GM19452 (cell line): Measurements from ENCODE around the gene ARHGAP42.
"Not testable (repeated sequence)": the region's sequence is repeated elsewhere in the genome, so short reads cannot be mapped to it uniquely, and the experiment has no call there.

ENCODE experiments used
- ATAC-seq: cut with Tn5 transposase; IDR thresholded peaks from one replicate; pipeline ENCODE4 v1.9.1; 2021; ENCODE audit not compliant: unreplicated experiment

ARHGAP42 gene

DNA sequence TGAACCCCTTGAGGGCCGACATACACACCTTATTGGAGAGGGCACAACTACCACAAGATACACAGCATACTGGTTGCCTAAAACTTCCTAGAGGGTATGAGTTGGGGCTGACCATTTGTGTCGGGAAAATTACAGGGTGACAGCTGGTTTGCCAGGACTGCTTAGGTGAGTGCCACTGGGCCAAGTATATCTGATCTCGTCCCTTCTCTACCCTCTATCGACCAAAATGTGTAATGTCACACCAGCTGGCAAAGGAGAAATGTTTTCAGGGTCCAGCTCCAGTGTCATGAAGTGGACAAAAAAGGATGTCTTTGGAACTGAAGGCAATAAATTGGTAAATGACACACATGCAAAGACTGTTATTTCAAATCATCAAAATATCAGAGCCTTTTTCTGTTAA lies 316.4 kb downstream of the ARHGAP42 start:
- no peak for ATAC-seq

GRCh38 chr11:101008961-101009689 lies 322.0 kb downstream of the ARHGAP42 start:
- no peak for ATAC-seq

GRCh38 chr11:101009690-101010055 lies 322.6 kb downstream of the ARHGAP42 start:
- no peak for ATAC-seq

GRCh38 chr11:101010899-101011298 lies 323.8 kb downstream of the ARHGAP42 start:
- no peak for ATAC-seq

- no peak for ATAC-seq
Measured at GRCh38 chr11:101011881-101012280, 324.8 kb downstream of the ARHGAP42 start.

DNA sequence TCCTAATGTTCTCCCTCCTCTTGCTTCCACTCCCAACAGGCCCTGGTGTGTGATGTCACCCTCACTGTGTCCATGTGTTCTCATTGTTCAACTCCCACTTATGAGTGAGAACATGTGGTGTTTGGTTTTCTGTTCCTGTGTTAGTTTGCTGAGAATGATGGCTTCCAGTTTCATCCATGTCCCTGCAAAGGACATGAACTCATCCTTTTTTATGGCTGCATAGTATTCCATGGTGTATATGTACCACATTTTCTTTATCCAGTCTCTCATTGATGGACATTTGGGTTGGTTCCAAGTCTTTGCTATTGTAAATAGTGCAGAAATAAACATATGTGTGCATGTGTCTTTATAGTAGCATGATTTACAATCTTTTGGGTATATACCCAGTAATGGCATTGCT lies 326.6 kb downstream of the ARHGAP42 start:
- not testable (repeated sequence) for ATAC-seq

GRCh38 chr11:101014600-101015285 lies 327.7 kb downstream of the ARHGAP42 start:
- ATAC-seq = no peak

DNA sequence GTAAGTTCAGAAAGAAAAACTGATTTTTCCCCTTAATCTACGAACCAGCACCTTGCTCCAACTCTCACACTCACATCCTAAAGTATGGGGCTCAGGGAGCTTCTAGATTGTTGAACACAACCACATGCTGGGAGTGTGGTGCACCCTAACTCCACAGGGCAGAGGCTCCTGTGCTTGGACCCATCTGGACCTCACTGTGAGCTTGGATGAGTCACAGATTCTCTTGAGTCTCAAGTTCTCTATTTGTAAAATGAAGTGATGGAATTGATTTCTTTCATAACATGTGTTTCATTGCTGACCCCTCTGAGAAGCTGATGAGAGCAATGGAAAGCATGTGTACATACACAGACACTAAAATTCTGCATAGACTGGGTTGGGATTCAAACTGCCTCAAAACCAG lies 332.8 kb downstream of the ARHGAP42 start:
- ATAC-seq = no peak

DNA sequence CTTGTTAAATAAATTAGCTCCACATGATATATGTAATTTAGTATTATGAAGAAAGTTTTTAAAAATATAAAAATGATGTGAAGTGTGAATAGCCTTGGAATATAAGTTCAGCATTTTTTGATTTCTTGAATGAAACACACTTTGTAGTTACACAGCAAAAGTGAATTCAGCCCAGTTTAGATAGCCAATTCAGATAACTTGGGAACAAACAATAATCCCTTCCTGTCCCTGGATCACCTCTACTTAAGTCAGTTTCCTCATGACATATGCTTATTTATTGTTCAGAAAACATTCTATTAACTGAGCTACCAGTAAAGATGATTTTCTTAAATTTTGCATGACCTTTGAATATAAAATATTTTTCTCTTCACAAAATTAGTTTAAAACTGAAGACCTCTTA lies 335.2 kb downstream of the ARHGAP42 start:
- ATAC-seq = no peak

GRCh38 chr11:101028644-101029043 lies 341.6 kb downstream of the ARHGAP42 start:
- no peak for ATAC-seq

DNA sequence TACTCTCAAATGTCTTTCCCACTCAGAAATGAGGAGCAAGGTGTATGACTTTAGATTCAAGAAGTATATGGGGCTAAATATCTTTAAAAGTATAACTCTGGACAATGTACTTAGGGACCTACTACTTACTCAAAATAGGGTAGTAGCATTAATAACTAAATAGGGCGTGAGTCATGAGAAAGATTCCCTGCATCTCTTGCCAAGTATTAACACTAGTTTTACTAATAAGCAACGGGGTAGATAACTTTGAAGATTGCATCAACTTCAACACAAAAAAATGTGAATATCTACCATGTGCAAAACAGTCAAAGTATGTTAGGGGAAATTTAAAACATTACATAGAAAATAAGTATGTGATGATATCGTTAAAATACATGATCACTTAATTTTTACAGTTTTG lies 342.9 kb downstream of the ARHGAP42 start:
- no peak for ATAC-seq

- no peak for ATAC-seq
Measured at GRCh38 chr11:101030692-101031091, 343.6 kb downstream of the ARHGAP42 start.

GRCh38 chr11:101031713-101032112 lies 344.6 kb downstream of the ARHGAP42 start:
- no peak for ATAC-seq

GRCh38 chr11:101032991-101033390 lies 345.9 kb downstream of the ARHGAP42 start:
- ATAC-seq = no peak

- ATAC-seq = no peak
Measured at GRCh38 chr11:101034076-101034475, 347.0 kb downstream of the ARHGAP42 start.

DNA sequence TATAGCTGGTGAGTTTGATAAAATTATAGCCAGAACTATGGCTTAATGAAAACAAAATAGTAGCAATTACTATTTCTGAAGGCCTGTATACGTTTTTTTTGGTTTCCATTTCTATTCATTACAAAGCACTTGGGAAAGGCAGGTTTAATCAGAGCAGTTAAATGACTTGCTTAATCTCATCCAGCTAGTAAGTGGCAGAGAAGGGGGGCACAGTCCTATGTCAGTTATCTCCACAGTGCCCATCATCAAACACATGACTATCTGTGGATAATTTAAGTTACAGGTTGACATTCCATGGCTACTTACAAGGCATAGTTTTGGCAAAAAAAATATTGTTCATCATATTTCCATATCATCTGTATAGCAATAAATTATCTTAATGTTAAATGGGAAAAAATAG lies 348.8 kb downstream of the ARHGAP42 start:
- ATAC-seq = no peak
